ENCODE data around the gene SLC6A18.

The SLC6A18 gene

DNA sequence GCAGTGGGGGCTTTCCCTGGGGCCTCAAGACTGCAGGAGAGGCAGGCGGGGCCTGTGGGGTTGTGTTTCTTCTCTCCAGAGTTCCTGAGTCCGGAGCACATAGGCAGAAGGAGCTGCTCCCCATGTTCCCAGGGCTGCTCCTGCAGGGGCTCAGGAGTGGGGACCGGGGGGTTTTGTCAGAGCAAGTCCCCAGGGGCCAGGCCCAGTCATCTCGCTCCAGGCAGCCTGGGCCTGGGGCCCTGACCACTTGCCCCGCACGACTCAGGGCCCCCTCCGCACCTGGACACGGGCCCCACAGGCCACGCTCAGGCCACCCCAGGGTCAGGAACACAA, 45.8 kb upstream of the SLC6A18 start:
- TF ChIP-seq, protein P1, sequence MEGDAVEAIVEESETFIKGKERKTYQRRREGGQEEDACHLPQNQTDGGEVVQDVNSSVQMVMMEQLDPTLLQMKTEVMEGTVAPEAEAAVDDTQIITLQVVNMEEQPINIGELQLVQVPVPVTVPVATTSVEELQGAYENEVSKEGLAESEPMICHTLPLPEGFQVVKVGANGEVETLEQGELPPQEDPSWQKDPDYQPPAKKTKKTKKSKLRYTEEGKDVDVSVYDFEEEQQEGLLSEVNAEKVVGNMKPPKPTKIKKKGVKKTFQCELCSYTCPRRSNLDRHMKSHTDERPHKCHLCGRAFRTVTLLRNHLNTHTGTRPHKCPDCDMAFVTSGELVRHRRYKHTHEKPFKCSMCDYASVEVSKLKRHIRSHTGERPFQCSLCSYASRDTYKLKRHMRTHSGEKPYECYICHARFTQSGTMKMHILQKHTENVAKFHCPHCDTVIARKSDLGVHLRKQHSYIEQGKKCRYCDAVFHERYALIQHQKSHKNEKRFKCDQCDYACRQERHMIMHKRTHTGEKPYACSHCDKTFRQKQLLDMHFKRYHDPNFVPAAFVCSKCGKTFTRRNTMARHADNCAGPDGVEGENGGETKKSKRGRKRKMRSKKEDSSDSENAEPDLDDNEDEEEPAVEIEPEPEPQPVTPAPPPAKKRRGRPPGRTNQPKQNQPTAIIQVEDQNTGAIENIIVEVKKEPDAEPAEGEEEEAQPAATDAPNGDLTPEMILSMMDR (conservative IDR thresholded peaks at IDR 0.05; ENCODE audit: low read depth, low read length) = no peak
- no peak for DNase-seq (ENCODE audit: low read depth)
- H3K4me3 ChIP-seq (ENCODE audit: low read length) = no peak overlapping the region

DNA sequence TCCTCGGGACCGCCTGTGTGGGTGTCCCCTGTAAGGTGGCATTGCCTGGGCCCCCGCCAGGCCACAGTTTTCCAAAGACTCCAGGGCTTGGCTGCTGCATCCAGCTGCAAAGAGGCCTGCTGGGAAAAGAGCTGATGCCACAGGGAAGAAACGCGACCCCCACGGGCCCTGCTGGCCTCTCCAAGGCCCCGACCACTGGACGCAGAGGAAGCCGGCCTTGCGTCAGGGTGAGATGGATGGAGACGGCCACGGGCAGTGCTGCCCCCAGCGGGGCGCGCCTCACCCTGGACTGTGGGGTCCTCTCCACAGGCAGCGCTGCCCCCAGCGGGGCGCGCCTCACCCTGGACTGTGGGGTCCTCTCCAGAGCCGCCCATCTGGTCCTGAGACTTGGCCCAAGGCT, 45.1 kb upstream of the SLC6A18 start:
- H3K4me3 ChIP-seq (ENCODE audit: low read length) = no peak overlapping the region
- no peak for DNase-seq (ENCODE audit: low read depth)
- TF ChIP-seq, protein P1 (conservative IDR thresholded peaks at IDR 0.05; ENCODE audit: low read depth, low read length) = no peak

DNA sequence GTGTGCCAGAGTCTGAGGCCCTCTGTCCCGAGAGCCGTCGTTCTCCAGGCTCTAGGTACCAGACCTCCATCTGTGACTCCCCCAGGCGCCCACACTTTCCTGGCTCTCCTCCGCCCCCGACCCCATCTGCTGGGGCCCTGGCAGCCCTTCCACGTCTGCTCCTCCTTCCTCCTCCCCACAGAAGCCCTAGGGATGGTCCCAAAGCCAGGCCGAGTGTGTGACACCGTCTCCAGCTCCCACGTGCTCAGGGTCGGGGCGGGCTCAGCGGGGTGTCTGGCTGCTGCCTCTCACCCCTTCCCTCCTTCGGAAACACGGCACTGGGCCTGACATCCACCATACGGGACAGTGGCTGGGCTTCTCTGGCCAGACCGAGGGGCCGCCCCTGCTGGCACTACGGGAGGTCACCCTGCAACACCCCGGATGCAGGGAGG, 44.3 kb upstream of the SLC6A18 start:
- TF ChIP-seq, protein P1 (conservative IDR thresholded peaks at IDR 0.05; ENCODE audit: low read depth, low read length) = no peak
- no peak for DNase-seq (ENCODE audit: low read depth)
- H3K4me3 ChIP-seq (ENCODE audit: low read length) = no peak overlapping the region

DNA sequence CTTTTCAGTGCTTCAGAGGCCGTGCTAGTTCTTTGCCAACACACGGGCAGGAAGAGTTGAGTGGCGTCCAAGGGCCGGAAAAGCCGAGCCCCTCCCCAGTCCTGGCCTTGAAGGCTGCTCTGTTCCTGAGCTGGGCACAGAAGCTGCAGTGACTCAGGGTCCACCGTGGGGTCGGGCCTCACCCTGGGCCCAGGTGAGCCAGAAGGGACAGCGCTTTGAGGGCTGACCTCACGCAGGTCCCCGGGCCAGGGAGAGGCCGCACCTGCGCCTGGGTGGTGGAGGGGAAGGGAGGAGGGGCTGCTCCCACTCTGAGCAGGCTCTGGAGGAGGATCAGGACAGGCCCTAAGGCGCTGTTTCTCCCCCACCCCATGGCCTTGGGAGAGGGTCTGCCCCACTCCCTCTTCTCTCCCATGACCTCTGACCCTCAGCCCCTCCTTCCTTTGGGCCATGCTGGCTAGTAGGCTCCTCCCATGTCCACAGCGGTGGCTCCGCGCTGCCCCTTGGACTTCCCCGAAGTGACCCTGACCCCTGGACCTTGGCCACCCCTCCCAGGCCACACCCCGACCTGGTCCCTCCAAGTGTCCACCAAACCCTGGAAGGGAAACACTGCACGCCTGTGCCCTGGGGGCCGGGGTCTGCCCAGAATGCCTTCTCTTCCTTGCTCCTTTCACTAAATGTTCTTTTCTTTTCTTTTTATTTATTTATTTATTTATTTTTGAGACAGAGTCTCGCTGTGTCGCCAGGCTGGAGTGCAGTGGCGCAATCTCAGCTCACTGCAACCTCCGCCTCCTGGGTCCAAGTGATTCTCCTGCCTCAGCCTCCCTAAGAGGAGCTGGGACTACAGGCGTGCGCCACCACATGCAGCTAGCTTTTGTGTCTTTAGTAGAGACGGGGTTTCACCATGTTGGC, 43.5 kb upstream of the SLC6A18 start:
- TF ChIP-seq, protein P1 (conservative IDR thresholded peaks at IDR 0.05; ENCODE audit: low read depth, low read length) = no peak

DNA sequence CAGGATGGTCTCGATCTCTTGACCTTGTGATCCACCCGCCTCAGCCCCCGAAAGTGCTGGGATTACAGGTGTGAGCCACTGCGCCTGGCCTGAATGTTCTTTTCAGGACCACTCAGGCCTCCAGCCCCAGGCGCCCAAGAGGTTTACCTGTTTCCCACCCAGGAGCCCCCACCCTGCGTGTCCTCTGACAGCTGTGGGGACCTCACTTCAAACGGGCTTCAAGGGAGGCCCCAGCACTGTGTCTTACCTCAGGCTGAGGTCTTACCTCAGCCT, 42.9 kb upstream of the SLC6A18 start:
- no peak overlapping the region for H3K4me3 ChIP-seq (ENCODE audit: low read length)
- DNase-seq (ENCODE audit: low read depth) = no peak
- TF ChIP-seq, protein P1 (conservative IDR thresholded peaks at IDR 0.05; ENCODE audit: low read depth, low read length) = no peak

More for the DNA sequence above, 43.5 kb upstream of the SLC6A18 start:
- DNase-seq (ENCODE audit: low read depth) = no peak
- no peak overlapping the region for H3K4me3 ChIP-seq (ENCODE audit: low read length)

DNA sequence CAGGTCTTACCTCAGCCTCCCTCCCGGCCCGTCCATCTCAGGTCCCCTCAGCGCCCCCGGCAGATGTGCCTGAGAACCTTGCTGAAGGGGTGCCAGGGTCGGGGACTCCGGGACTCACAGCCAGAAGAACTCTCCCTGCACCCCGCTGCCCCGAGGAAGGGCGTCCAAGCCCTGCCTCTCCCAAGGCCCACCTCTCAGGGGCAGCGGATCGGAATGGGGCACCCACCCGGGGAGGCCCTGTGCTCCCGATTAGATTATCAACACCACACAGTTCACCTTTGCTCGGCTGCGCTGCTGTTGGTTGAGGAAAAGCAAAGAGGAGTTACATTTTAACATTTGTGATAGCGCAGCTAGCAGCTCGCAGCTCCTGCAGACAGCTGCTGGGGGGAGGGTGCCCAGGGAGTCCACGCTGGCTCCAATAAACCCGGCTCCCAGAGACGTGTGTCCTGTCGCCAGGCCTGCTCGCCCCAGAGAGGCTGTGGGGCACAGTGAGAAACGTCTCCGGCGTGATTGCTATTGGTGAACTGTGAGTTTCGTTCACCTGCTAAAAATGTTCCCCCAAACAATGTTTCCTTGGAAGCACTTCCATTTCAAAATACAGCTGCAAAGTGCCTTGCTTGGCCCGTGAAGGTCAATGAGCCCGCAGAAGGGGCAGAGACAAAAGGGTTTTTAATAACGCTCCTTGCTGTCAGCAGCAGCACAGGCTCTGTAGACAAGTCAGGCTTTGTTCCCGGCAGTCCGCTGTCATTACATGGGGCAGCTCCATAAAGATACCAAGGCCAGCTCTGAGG, 42.4 kb upstream of the SLC6A18 start:
- no peak for DNase-seq (ENCODE audit: low read depth)
- TF ChIP-seq, protein P1 (conservative IDR thresholded peaks at IDR 0.05; ENCODE audit: low read depth, low read length) = no peak
- no peak overlapping the region for H3K4me3 ChIP-seq (ENCODE audit: low read length)
